DOHH2 (cell line): Measurements from ENCODE around the gene IYD.

Source experiments
- H3F3A ChIP-seq: fragments of 200-600 bp; sonication (generic), shearing (Covaris generic); 2 replicates; pipeline ENCODE4 v1.6.0; 2016; ENCODE audit warnings: antibody characterized with exemption, mild to moderate bottlenecking; ENCODE audit not compliant: control insufficient read depth, insufficient read depth
- H3K27ac ChIP-seq: fragments of 200-600 bp; sonication (generic); 2 replicates; pipeline ENCODE4 v1.5.1; 2014; ENCODE audit warnings: low read depth, mild to moderate bottlenecking, low read length, moderate library complexity
- H3K27me3 ChIP-seq: fragments of 200-600 bp; sonication (generic); 2 replicates; pipeline ENCODE4 v1.6.1; 2014; ENCODE audit warnings: mild to moderate bottlenecking, low read length, mixed read lengths; ENCODE audit not compliant: control insufficient read depth
- H3K36me3 ChIP-seq: fragments of 200-600 bp; sonication (generic); 2 replicates; pipeline ENCODE4 v1.6.1; 2014; ENCODE audit warnings: mild to moderate bottlenecking, low read length, moderate library complexity, mixed read lengths; ENCODE audit not compliant: control insufficient read depth
- H3K4me1 ChIP-seq: fragments of 200-600 bp; sonication (generic); 2 replicates; pipeline ENCODE4 v1.6.1; 2014; ENCODE audit warnings: mild to moderate bottlenecking, low read length, mixed read lengths; ENCODE audit not compliant: control insufficient read depth
- H3K4me2 ChIP-seq: fragments of 200-600 bp; sonication (generic); 2 replicates; pipeline ENCODE4 v1.6.0; 2014; ENCODE audit warnings: mild to moderate bottlenecking, low read length, moderate library complexity
- H3K4me3 ChIP-seq: fragments of 200-600 bp; sonication (generic); 2 replicates; pipeline ENCODE4 v1.5.1; 2014; ENCODE audit warnings: mild to moderate bottlenecking, low read length, mixed read lengths
- H3K79me2 ChIP-seq: fragments of 200-600 bp; sonication (generic); 2 replicates; pipeline ENCODE4 v1.6.1; 2014; ENCODE audit warnings: mild to moderate bottlenecking, low read length, mixed read lengths; ENCODE audit not compliant: control insufficient read depth
- H3K9me2 ChIP-seq: fragments of 200-600 bp; sonication (generic); replicated peaks from 2 replicates; pipeline ENCODE4 v1.6.1; 2014; ENCODE audit warnings: mild to moderate bottlenecking, low read length, mixed read lengths; ENCODE audit not compliant: control insufficient read depth
- H3K9me3 ChIP-seq: fragments of 200-600 bp; sonication (generic); 2 replicates; pipeline ENCODE4 v1.6.1; 2014; ENCODE audit warnings: antibody characterized with exemption, low read length, mixed read lengths; ENCODE audit not compliant: control insufficient read depth, insufficient read depth
- H4K20me1 ChIP-seq: fragments of 200-600 bp; sonication (generic); 2 replicates; pipeline ENCODE4 v1.6.0; 2014; ENCODE audit warnings: low read depth, mild to moderate bottlenecking, antibody characterized with exemption, low read length, moderate library complexity; ENCODE audit not compliant: control insufficient read depth, insufficient read depth
- EZH2phosphoT487 ChIP-seq: fragments of 200-600 bp; sonication (generic); IDR thresholded peaks from 2 replicates; pipeline ENCODE4 v1.6.1; 2017; ENCODE audit warnings: borderline replicate concordance, mild to moderate bottlenecking, antibody characterized with exemption, low read length, moderate library complexity, mixed read lengths
- TF ChIP-seq, protein P1 (sequence below): fragments of 200-600 bp; sonication (generic); IDR thresholded peaks from one replicate; pipeline ENCODE4 v1.5.1; 2014; ENCODE audit warnings: antibody characterized with exemption, mild to moderate bottlenecking, low read depth, low read length; ENCODE audit not compliant: poor library complexity, severe bottlenecking

The IYD gene

DNA sequence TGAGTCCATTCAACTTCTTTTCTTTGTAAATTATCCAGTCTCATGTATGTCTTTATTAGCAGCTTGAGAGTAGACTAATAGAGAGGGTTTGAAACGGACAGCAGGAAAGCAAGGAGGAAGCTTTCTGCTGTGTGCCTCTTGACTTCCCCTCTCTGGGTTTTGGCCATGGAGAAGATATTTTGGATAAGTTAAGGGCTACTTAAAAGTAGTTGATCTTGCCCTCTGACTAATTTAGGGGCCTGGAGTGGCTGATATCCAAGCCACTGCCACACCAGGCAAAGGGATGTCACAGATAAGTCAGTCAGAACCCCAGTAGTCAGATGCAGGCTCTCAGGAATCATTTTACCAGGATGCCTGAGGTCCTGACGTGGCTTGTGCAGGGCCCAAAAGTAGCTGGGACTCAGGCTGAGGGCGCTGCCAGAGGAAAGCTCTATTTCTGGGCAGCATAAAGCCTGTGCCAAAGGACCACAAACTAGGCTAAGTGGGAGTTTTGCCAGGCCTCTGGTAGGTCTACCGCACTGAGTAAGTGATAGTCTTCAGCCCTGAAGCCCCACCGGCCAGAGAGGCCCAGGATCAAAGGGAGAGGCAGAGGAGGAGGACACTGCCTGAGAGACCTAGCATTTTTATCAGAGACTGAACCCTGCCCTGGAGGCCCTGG, 41.6 kb upstream of the IYD start:
- Histone ChIP-seq H3F3A (no peaks in the 10 kb centered on the region), H3K4me2 (no peak overlapping the region), H3K27me3 (peaks cover 14% of the 10 kb centered on the region), H3K4me1 (no peaks in the 10 kb centered on the region), H3K36me3 (no peaks in the 10 kb centered on the region), H3K79me2 (no peaks in the 10 kb centered on the region), H3K9me2 (no peaks in the 10 kb centered on the region), H3K9me3 (no peaks in the 10 kb centered on the region), H3K27ac (no peak overlapping the region), H4K20me1 (no peaks in the 10 kb centered on the region), H3K4me3 (no peak overlapping the region)
- TF ChIP-seq EZH2phosphoT487, result no peak
- TF ChIP-seq, protein P1, sequence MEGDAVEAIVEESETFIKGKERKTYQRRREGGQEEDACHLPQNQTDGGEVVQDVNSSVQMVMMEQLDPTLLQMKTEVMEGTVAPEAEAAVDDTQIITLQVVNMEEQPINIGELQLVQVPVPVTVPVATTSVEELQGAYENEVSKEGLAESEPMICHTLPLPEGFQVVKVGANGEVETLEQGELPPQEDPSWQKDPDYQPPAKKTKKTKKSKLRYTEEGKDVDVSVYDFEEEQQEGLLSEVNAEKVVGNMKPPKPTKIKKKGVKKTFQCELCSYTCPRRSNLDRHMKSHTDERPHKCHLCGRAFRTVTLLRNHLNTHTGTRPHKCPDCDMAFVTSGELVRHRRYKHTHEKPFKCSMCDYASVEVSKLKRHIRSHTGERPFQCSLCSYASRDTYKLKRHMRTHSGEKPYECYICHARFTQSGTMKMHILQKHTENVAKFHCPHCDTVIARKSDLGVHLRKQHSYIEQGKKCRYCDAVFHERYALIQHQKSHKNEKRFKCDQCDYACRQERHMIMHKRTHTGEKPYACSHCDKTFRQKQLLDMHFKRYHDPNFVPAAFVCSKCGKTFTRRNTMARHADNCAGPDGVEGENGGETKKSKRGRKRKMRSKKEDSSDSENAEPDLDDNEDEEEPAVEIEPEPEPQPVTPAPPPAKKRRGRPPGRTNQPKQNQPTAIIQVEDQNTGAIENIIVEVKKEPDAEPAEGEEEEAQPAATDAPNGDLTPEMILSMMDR, result no peak

- Histone ChIP-seq H4K20me1 (no peaks in the 10 kb centered on the region), H3K27me3 (0 out of 2 replicates have a peak, but pooled peaks cover 3% of the 10 kb centered on the region), H3K36me3 (no peaks in the 10 kb centered on the region), H3F3A (no peaks in the 10 kb centered on the region), H3K9me2 (no peaks in the 10 kb centered on the region), H3K4me3 (no peak overlapping the region), H3K9me3 (no peaks in the 10 kb centered on the region), H3K4me1 (no peaks in the 10 kb centered on the region), H3K4me2 (no peak overlapping the region), H3K79me2 (no peaks in the 10 kb centered on the region), H3K27ac (no peak overlapping the region)
- TF ChIP-seq, protein P1, result no peak
- no peak for TF ChIP-seq EZH2phosphoT487
Measured at GRCh38 chr6:150328744-150329405, 39.9 kb upstream of the IYD start.

- H3K4me3 ChIP-seq, result no peak overlapping the region
- H3K79me2 ChIP-seq, result no peaks in the 10 kb centered on the region
- no peak overlapping the region for H3K27ac ChIP-seq
- 0 out of 2 replicates have a peak, but pooled peaks cover 3% of the 10 kb centered on the region for H3K27me3 ChIP-seq
- H3K4me1 ChIP-seq, result peaks cover 2% of the 10 kb centered on the region; the same call in 1 of the 2 replicates
- no peaks in the 10 kb centered on the region for H3K9me2 ChIP-seq
- TF ChIP-seq EZH2phosphoT487, result no peak
- TF ChIP-seq, protein P1, result no peak
- H3K9me3 ChIP-seq, result no peaks in the 10 kb centered on the region
- no peak overlapping the region for H3K4me2 ChIP-seq
- no peaks in the 10 kb centered on the region for H3K36me3 ChIP-seq
- H3F3A ChIP-seq, result no peaks in the 10 kb centered on the region
- no peaks in the 10 kb centered on the region for H4K20me1 ChIP-seq
Measured at GRCh38 chr6:150331344-150331743, 37.5 kb upstream of the IYD start.
